H1 (cell line): ENCODE data around the gene PLA2G2E. TPM values are rescaled to one million over a fixed set of nuclear protein-coding genes. Genes with fewer than 3 reads are reported as not detected.

Experiments
- CTCF ChIA-PET: fragments of 300-600 bp; sonication (Branson Sonifier 250); formaldehyde crosslinking; loops from one replicate; lab custom pipeline; 2021; ENCODE audit not compliant: partially characterized antibody; lab: Charles Lee
- POLR2A ChIA-PET: fragments of 300-600 bp; sonication (Branson Sonifier 250); formaldehyde crosslinking; loops from one replicate; lab custom pipeline; 2021; ENCODE audit warnings: inconsistent platforms; ENCODE audit not compliant: partially characterized antibody; lab: Charles Lee
- DNase-seq, 2 experiments: peaks; one replicate each; pipeline versions ENCODE4 v3.0.0 to v3.0.0-alpha.2; 2010 to 2022; ENCODE audit warnings: low spot score in 2 of 2, low read depth in 1 of 2, mixed read lengths in 1 of 2
- FAIRE-seq: peaks from 2 replicates; lab custom pipeline; 2011; peaks lifted over from hg19 to GRCh38; lab: Jason Lieb, UNC
- H2AFZ ChIP-seq: 2 replicates; pipeline ENCODE4 v1.8.1; 2012; ENCODE audit warnings: low read length, inconsistent platforms
- H2AK5ac ChIP-seq: 2 replicates; pipeline ENCODE4 v1.6.1; 2013; ENCODE audit warnings: low read depth, low read length
- H2BK120ac ChIP-seq: replicated peaks from 2 replicates; pipeline ENCODE3; 2013; ENCODE audit warnings: low read depth, low read length, inconsistent platforms
- H2BK12ac ChIP-seq: 2 replicates; pipeline ENCODE4 v1.6.1; 2013; ENCODE audit warnings: low read depth, low read length
- H2BK15ac ChIP-seq: 2 replicates; pipeline ENCODE4 v1.6.1; 2013; ENCODE audit warnings: low read length
- H2BK20ac ChIP-seq: 2 replicates; pipeline ENCODE4 v1.6.1; 2013; ENCODE audit warnings: low read length
- H2BK5ac ChIP-seq: 2 replicates; pipeline ENCODE4 v1.6.1; 2013; ENCODE audit warnings: low read depth, low read length
- H3K14ac ChIP-seq: 2 replicates; pipeline ENCODE4 v1.6.1; 2013; ENCODE audit warnings: inconsistent platforms; ENCODE audit not compliant: insufficient read length
- H3K18ac ChIP-seq: 2 replicates; pipeline ENCODE4 v1.6.1; 2013; ENCODE audit warnings: low read length; ENCODE audit errors: extremely low read depth
- H3K23ac ChIP-seq: 2 replicates; pipeline ENCODE4 v1.6.1; 2013; ENCODE audit warnings: inconsistent platforms; ENCODE audit not compliant: insufficient read length
- H3K23me2 ChIP-seq: 2 replicates; pipeline ENCODE4 v1.6.1; 2013; ENCODE audit warnings: low read depth, low read length
- H3K27ac ChIP-seq: 2 replicates; pipeline ENCODE4 v1.6.1; 2011; ENCODE audit warnings: low read depth, low read length, inconsistent platforms
- H3K27me3 ChIP-seq, 4 experiments: replicated peaks in 1 of 4; 1 replicate in 1 of 4; 2 replicates in 3 of 4; pipeline versions ENCODE4 v1.6.1 to v1.8.1; 2011 to 2013; ENCODE audit warnings: low read length in 3 of 4, mild to moderate bottlenecking in 3 of 4, inconsistent platforms in 2 of 4, mixed read lengths in 2 of 4, moderate library complexity in 1 of 4; ENCODE audit not compliant: control insufficient read depth in 3 of 4, insufficient read depth in 3 of 4; ENCODE audit errors: extremely low read depth in 1 of 4
- H3K36me3 ChIP-seq, 4 experiments: 2 replicates each; pipeline versions ENCODE4 v1.6.1 to v1.8.1; 2011 to 2013; ENCODE audit warnings: mild to moderate bottlenecking in 4 of 4, low read length in 3 of 4, moderate library complexity in 2 of 4, control low read depth in 1 of 4, inconsistent platforms in 1 of 4; ENCODE audit not compliant: insufficient read depth in 4 of 4, control insufficient read depth in 2 of 4
- H3K4ac ChIP-seq: replicated peaks from 2 replicates; pipeline ENCODE3; 2013; ENCODE audit warnings: low read length, low read depth, mixed read lengths, inconsistent platforms; ENCODE audit not compliant: insufficient read length
- H3K4me1 ChIP-seq, 4 experiments: replicated peaks in 1 of 4; 1 replicate in 1 of 4; 2 replicates in 3 of 4; pipeline versions ENCODE4 v1.6.1 to v1.8.1; 2011 to 2013; ENCODE audit warnings: low read length in 3 of 4, inconsistent platforms in 2 of 4, mixed read lengths in 1 of 4; ENCODE audit not compliant: insufficient read depth in 4 of 4, control insufficient read depth in 3 of 4
- H3K4me2 ChIP-seq, 2 experiments: 2 replicates each; pipeline versions ENCODE4 v1.6.1 to v1.8.1; 2011 to 2013; ENCODE audit warnings: low read depth in 2 of 2, low read length in 2 of 2, control low read depth in 1 of 2, inconsistent platforms in 1 of 2, mild to moderate bottlenecking in 1 of 2; ENCODE audit not compliant: insufficient read depth in 1 of 2
- H3K4me3 ChIP-seq, 4 experiments: fragments of 200-600, 300-600 bp in 1 of 4; sonication (generic), shearing (Covaris generic), sonication (Bioruptor Twin) in 1 of 4; 2 replicates each; pipeline versions ENCODE4 v1.5.1 to v1.8.1; 2011 to 2016; ENCODE audit warnings: low read length in 4 of 4, low read depth in 3 of 4, control low read depth in 2 of 4, inconsistent platforms in 2 of 4, mild to moderate bottlenecking in 2 of 4, mixed read lengths in 1 of 4, moderate library complexity in 1 of 4; ENCODE audit not compliant: insufficient read depth in 2 of 4; ENCODE audit errors: extremely low read depth in 1 of 4
- H3K56ac ChIP-seq: replicated peaks from 2 replicates; pipeline ENCODE3; 2013; ENCODE audit warnings: low read depth, mild to moderate bottlenecking, mixed read lengths, low read length, inconsistent platforms; ENCODE audit not compliant: insufficient read length
- H3K79me1 ChIP-seq: 2 replicates; pipeline ENCODE4 v1.6.1; 2013; ENCODE audit warnings: low read depth, low read length, control low read depth
- H3K79me2 ChIP-seq, 2 experiments: 2 replicates each; pipeline versions ENCODE4 v1.6.1 to v1.8.1; 2012 to 2013; ENCODE audit warnings: low read length in 2 of 2, mild to moderate bottlenecking in 2 of 2, inconsistent platforms in 1 of 2; ENCODE audit not compliant: insufficient read depth in 2 of 2, control insufficient read depth in 1 of 2
- H3K9ac ChIP-seq, 4 experiments: replicated peaks in 1 of 4; 1 replicate in 1 of 4; 2 replicates in 3 of 4; pipeline versions ENCODE4 v1.6.1 to v1.8.1; 2011 to 2013; ENCODE audit warnings: low read depth in 3 of 4, low read length in 3 of 4, control low read depth in 2 of 4, mild to moderate bottlenecking in 2 of 4, moderate library complexity in 2 of 4, inconsistent platforms in 1 of 4; ENCODE audit errors: extremely low read depth in 1 of 4
- H3K9me3 ChIP-seq, 2 experiments: 2 replicates each; pipeline versions ENCODE4 v1.6.1 to v1.8.1; 2012 to 2013; ENCODE audit warnings: mild to moderate bottlenecking in 2 of 2, moderate library complexity in 2 of 2, control low read depth in 1 of 2, inconsistent platforms in 1 of 2, low read depth in 1 of 2, low read length in 1 of 2, mixed read lengths in 1 of 2; ENCODE audit not compliant: insufficient read depth in 2 of 2
- H4K20me1 ChIP-seq, 2 experiments: replicated peaks in 1 of 2; 2 replicates each; pipeline versions ENCODE3 to v1.8.1; 2011 to 2013; ENCODE audit warnings: inconsistent platforms in 2 of 2, low read length in 2 of 2, mild to moderate bottlenecking in 1 of 2; ENCODE audit not compliant: insufficient read depth in 2 of 2, control insufficient read depth in 1 of 2
- H4K5ac ChIP-seq: 2 replicates; pipeline ENCODE4 v1.6.1; 2013; ENCODE audit warnings: low read length, low read depth, mixed read lengths, inconsistent platforms; ENCODE audit not compliant: insufficient read length
- H4K8ac ChIP-seq: 2 replicates; pipeline ENCODE4 v1.8.0; 2013; ENCODE audit warnings: mild to moderate bottlenecking, moderate library complexity, low read length, inconsistent platforms; ENCODE audit not compliant: insufficient read depth; ENCODE audit errors: extremely low read depth
- H4K91ac ChIP-seq: replicated peaks from 2 replicates; pipeline ENCODE3; 2013; ENCODE audit warnings: low read length, mixed read lengths, inconsistent platforms; ENCODE audit not compliant: insufficient read length
- ASH2L ChIP-seq: fragments of 200-600, 300-600 bp; sonication (generic); IDR thresholded peaks from one replicate; pipeline ENCODE4 v1.7.1; 2017; ENCODE audit warnings: low read length
- BRCA1 ChIP-seq: IDR thresholded peaks from 2 replicates; pipeline ENCODE4 v1.6.1; 2012; ENCODE audit warnings: low read depth, low read length, improper control_type of control experiment
- EZH2 ChIP-seq: fragments of 200-600 bp; sonication (generic); IDR thresholded peaks from 2 replicates; pipeline ENCODE4 v1.7.1; 2012; ENCODE audit warnings: low read depth, mild to moderate bottlenecking, moderate library complexity, low read length, inconsistent platforms; ENCODE audit not compliant: severe bottlenecking
- GABPA ChIP-seq: IDR thresholded peaks from 2 replicates; pipeline ENCODE4 v1.6.1; 2011; ENCODE audit warnings: mild to moderate bottlenecking, low read length, moderate library complexity, borderline replicate concordance; ENCODE audit not compliant: insufficient read depth
- JUND ChIP-seq: IDR thresholded peaks from 2 replicates; pipeline ENCODE4 v1.6.1; 2011; ENCODE audit warnings: mild to moderate bottlenecking, improper control_type of control experiment, low read length
- POLR2AphosphoS5 ChIP-seq: IDR thresholded peaks from 2 replicates; pipeline ENCODE4 v1.6.1; 2011; ENCODE audit warnings: low read depth, low read length
- RNF2 ChIP-seq: fragments of 200-900, 300-1000 bp; sonication (generic); IDR thresholded peaks from 2 replicates; pipeline ENCODE4 v1.7.1; 2016; ENCODE audit warnings: borderline replicate concordance, low read depth, mild to moderate bottlenecking, antibody characterized with exemption, low read length; ENCODE audit not compliant: poor library complexity, severe bottlenecking; ENCODE audit errors: missing control alignments
- SAP30 ChIP-seq: fragments of 300-600 bp; sonication (generic); IDR thresholded peaks from 2 replicates; pipeline ENCODE4 v1.7.1; 2012; ENCODE audit warnings: low read length, moderate library complexity, mild to moderate bottlenecking, inconsistent platforms; ENCODE audit not compliant: insufficient read depth, insufficient replicate concordance
- SIRT6 ChIP-seq: IDR thresholded peaks from one replicate; pipeline ENCODE4 v1.7.1; 2012; ENCODE audit warnings: low read length, inconsistent platforms
- SIX5 ChIP-seq: IDR thresholded peaks from 2 replicates; pipeline ENCODE4 v1.6.1; 2011; ENCODE audit warnings: mild to moderate bottlenecking, low read depth, low read length
- SP2 ChIP-seq: IDR thresholded peaks from 2 replicates; pipeline ENCODE4 v1.6.1; 2012; ENCODE audit warnings: mild to moderate bottlenecking, low read length, inconsistent platforms
- TAF7 ChIP-seq: optimal IDR thresholded peaks from 2 replicates; pipeline ENCODE3; 2011; ENCODE audit warnings: low read depth, mild to moderate bottlenecking, inconsistent platforms, low read length, moderate library complexity, borderline replicate concordance
- YY1 ChIP-seq: IDR thresholded peaks from 2 replicates; pipeline ENCODE4 v1.6.1; 2011; ENCODE audit warnings: low read depth, mild to moderate bottlenecking, low read length
- WGBS, 2 experiments: shearing (Covaris generic) in 1 of 2; methylation state at CpG; one replicate each; pipeline versions ENCODE4 v1.1.6 to v1.1.7; 2013 to 2015; ENCODE audit warnings: low lambda C conversion rate in 2 of 2, mixed read lengths in 2 of 2, inconsistent platforms in 1 of 2, low coverage in 1 of 2, missing lambda C conversion rate in 1 of 2; ENCODE audit not compliant: insufficient replicate concordance in 2 of 2, insufficient coverage in 1 of 2, insufficient read length in 1 of 2; ENCODE audit errors: extremely low coverage in 1 of 2, missing lambda C conversion rate in 1 of 2; 5-methylcytosine and 5-hydroxymethylcytosine counted together
- polyA plus RNA-seq, 7 experiments: library from polyadenylated mRNA; depleted of rRNA in 3 of 7; stranded (reverse) in 5 of 7; unstranded in 2 of 7; fragments of >200 nt in 5 of 7; fragments of 200-250 nt in 2 of 7; gene quantifications; 1 replicate in 5 of 7; 2 replicates in 1 of 7; 4 replicates in 1 of 7; pipeline versions ENCODE4 v1.2.1 to v1.2.3, GENCODE V29; 2011 to 2013; ENCODE audit warnings: missing spikeins in 2 of 7, mixed read lengths in 2 of 7
- total RNA-seq: library from RNA; stranded (reverse); fragmentation: NEBNext Ultra II Directional; extraction: Animal tissue kit (Norgen Biotek cat#: 25700); gene quantifications from 2 replicates; pipeline ENCODE4 v1.2.1, GENCODE V29; 2021
- TF ChIP-seq, protein P1 (sequence below): IDR thresholded peaks from 2 replicates; pipeline ENCODE4 v1.6.1; 2012; ENCODE audit warnings: inconsistent platforms

PLA2G2E gene
- total and polyA plus RNA-seq, 2 of the 8 experiments (the other 6 are each of a cell fraction or from before 2014, with no cell fraction given): not detected

DNA sequence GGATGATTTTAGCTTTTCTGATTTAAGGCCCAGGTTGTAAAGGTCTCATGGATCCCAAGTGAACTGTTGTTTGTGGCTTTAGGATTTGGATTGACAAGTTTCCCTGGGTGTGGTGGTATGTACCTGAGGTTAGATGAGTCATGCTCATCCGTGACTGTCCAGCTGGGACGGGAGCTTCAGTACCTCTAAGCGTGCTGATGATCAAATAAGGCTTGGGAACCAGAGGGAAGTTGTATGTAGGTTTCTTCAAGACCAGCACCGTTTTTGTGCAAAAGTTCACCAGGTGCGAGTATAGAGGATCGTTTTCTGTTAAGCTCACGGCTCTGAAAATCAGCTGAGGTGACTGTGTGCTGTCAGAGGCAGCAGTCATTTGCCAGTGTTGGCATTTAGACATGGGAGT is 19.8 kb downstream of the PLA2G2E start:
- 0 out of 2 replicates have a peak overlapping the region, but pooled peaks have one; percentile 6 for H3K27ac ChIP-seq
- peaks cover 0 to 7% of the 10 kb centered on the region in 2 experiments for H4K20me1 ChIP-seq
- H3K4ac ChIP-seq: no peak overlapping the region
- H3K9me3 ChIP-seq: no peaks in the 10 kb centered on the region
- H2AFZ ChIP-seq: no peak overlapping the region
- no peak overlapping the region for H2BK20ac ChIP-seq
- H2BK5ac ChIP-seq: no peak overlapping the region
- H3K14ac ChIP-seq: no peak overlapping the region
- FAIRE-seq: no peak
- ChIA-PET CTCF (no interaction called here), POLR2A (interaction anchor here (0.9 kb wide), 1 partner anchor 8 kb away, joined by 3 read pairs; no protein-coding TSS in a partner anchor)
- no peak overlapping the region for H3K18ac ChIP-seq
- no peak overlapping the region for H3K23ac ChIP-seq
- 95% methylated on average over 7 of the region's 7 CpGs; no CpG with 5 or more reads in 1 of the 2 experiments for WGBS, 2 experiments
- no peak overlapping the region for H3K56ac ChIP-seq
- H3K79me1 ChIP-seq: no peaks in the 10 kb centered on the region
- H2BK15ac ChIP-seq: no peak overlapping the region
- no peak overlapping the region for H2BK120ac ChIP-seq
- H4K5ac ChIP-seq: no peak overlapping the region
- H3K4me1 ChIP-seq: no peaks in the 10 kb centered on the region
- no peak overlapping the region for H2BK12ac ChIP-seq
- H3K9ac ChIP-seq: no peak overlapping the region
- peaks cover 24 to 58% (median 53%) of the 10 kb centered on the region in 4 experiments for H3K36me3 ChIP-seq
- no peaks in the 10 kb centered on the region for H3K79me2 ChIP-seq
- no peak overlapping the region for H4K91ac ChIP-seq
- no peaks in the 10 kb centered on the region for H3K23me2 ChIP-seq
- H3K4me2 ChIP-seq: no peak overlapping the region
- H4K8ac ChIP-seq: no peak overlapping the region
- no peak for DNase-seq
- H3K27me3 ChIP-seq: no peaks in the 10 kb centered on the region
- H3K4me3 ChIP-seq: no peak overlapping the region
- H2AK5ac ChIP-seq: no peak overlapping the region
- TF ChIP-seq ASH2L (no peak), RNF2 (no peak), POLR2AphosphoS5 (no peak), TAF7 (no peak), SP2 (no peak), SIRT6 (no peak), JUND (no peak), SIX5 (no peak), GABPA (no peak), SAP30 (no peak), YY1 (no peak), BRCA1 (no peak), EZH2 (no peak)
- TF ChIP-seq, protein P1, sequence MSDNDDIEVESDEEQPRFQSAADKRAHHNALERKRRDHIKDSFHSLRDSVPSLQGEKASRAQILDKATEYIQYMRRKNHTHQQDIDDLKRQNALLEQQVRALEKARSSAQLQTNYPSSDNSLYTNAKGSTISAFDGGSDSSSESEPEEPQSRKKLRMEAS: no peak
